ENCODE data around the gene PRR18. TPM values are rescaled to one million over a fixed set of nuclear protein-coding genes. Genes with fewer than 3 reads are reported as not detected.

Gene PRR18
- total and polyA plus RNA-seq, 2 of the 8 experiments (the other 6 are each of a cell fraction or from before 2014, with no cell fraction given), result 0.08 to 0.19 TPM

GRCh38 chr6:166344240-166344639 lies 36.0 kb upstream of the PRR18 start:
- Histone ChIP-seq H3K23me2 (ENCODE audit: low read depth, low read length) (peaks cover 7% of the 10 kb centered on the region), H3K56ac (replicated peaks; ENCODE audit: insufficient read length, low read depth, low read length) (no peak overlapping the region), H3K9ac (replicated peaks in 1 of 4; ENCODE audit: extremely low read depth in 1 of 4, low read depth in 3 of 4, low read length in 3 of 4) (no peak overlapping the region), H2AK5ac (ENCODE audit: low read depth, low read length) (0 out of 2 replicates have a peak overlapping the region, but pooled peaks have one; percentile 39), H4K5ac (ENCODE audit: insufficient read length, low read depth, low read length) (no peak overlapping the region), H3K4ac (replicated peaks; ENCODE audit: insufficient read length, low read depth, low read length) (no peak overlapping the region), H2AFZ (ENCODE audit: low read length) (no peak overlapping the region), H3K9me3 (ENCODE audit: insufficient read depth in 2 of 2, low read depth in 1 of 2, low read length in 1 of 2) (no peaks in the 10 kb centered on the region), H4K20me1 (replicated peaks in 1 of 2; ENCODE audit: control insufficient read depth in 1 of 2, insufficient read depth in 2 of 2, low read length in 2 of 2) (peaks cover 4 to 13% of the 10 kb centered on the region in 2 experiments), H3K14ac (ENCODE audit: insufficient read length) (no peak overlapping the region), H3K4me2 (ENCODE audit: insufficient read depth in 1 of 2, low read depth in 2 of 2, low read length in 2 of 2) (no peak overlapping the region; a peak in 1 of 4 replicates), H3K27ac (ENCODE audit: low read depth, low read length) (no peak overlapping the region), H4K8ac (ENCODE audit: extremely low read depth, insufficient read depth, low read length) (no peak overlapping the region), H3K27me3 (replicated peaks in 1 of 4; ENCODE audit: control insufficient read depth in 3 of 4, extremely low read depth in 1 of 4, insufficient read depth in 3 of 4, low read length in 3 of 4) (no peaks in the 10 kb centered on the region), H2BK15ac (ENCODE audit: low read length) (no peak overlapping the region), H3K4me3 (ENCODE audit: extremely low read depth in 1 of 4, insufficient read depth in 2 of 4, low read depth in 3 of 4, low read length in 4 of 4) (no peak overlapping the region), H2BK120ac (replicated peaks; ENCODE audit: low read depth, low read length) (no peak overlapping the region), H3K4me1 (replicated peaks in 1 of 4; ENCODE audit: control insufficient read depth in 3 of 4, insufficient read depth in 4 of 4, low read length in 3 of 4) (no peaks in the 10 kb centered on the region; a peak in 1 of 7 replicates), H4K91ac (replicated peaks; ENCODE audit: insufficient read length, low read length) (no peak overlapping the region), H3K79me2 (ENCODE audit: control insufficient read depth in 1 of 2, insufficient read depth in 2 of 2, low read length in 2 of 2) (peaks cover 22 to 31% of the 10 kb centered on the region in 2 experiments), H2BK20ac (ENCODE audit: low read length) (no peak overlapping the region), H2BK5ac (ENCODE audit: low read depth, low read length) (no peak overlapping the region), H2BK12ac (ENCODE audit: low read depth, low read length) (no peak overlapping the region), H3K36me3 (ENCODE audit: control insufficient read depth in 2 of 4, insufficient read depth in 4 of 4, low read length in 3 of 4) (peaks cover 0 to 4% (median 0%) of the 10 kb centered on the region in 4 experiments; a peak in 3 of 8 replicates), H3K18ac (ENCODE audit: extremely low read depth, low read length) (no peak overlapping the region), H3K23ac (ENCODE audit: insufficient read length) (no peak overlapping the region), H3K79me1 (ENCODE audit: low read depth, low read length) (peaks cover 12% of the 10 kb centered on the region)
- ChIA-PET POLR2A (ENCODE audit: partially characterized antibody) (interaction anchor here (1.0 to 1.6 kb wide), 3 partner anchors 11 to 34 kb away, joined by 3 to 10 read pairs (median 4); no protein-coding TSS in a partner anchor), CTCF (ENCODE audit: partially characterized antibody) (interaction anchor here (1.3 to 1.7 kb wide), 3 partner anchors 19 to 40 kb away, joined by 4 to 9 read pairs (median 6); no protein-coding TSS in a partner anchor)
- 92% methylated on average over 8 of the region's 8 CpGs; no CpG with 5 or more reads in 1 of the 2 experiments for WGBS, 2 experiments (ENCODE audit: extremely low coverage in 1 of 2, insufficient coverage in 1 of 2, insufficient read length in 1 of 2, insufficient replicate concordance in 2 of 2, low coverage in 1 of 2, low lambda C conversion rate in 2 of 2, missing lambda C conversion rate in 1 of 2)
- no peak for FAIRE-seq
- no peak for DNase-seq (ENCODE audit: low read depth in 1 of 2, low spot score in 2 of 2)
- TF ChIP-seq RNF2 (IDR thresholded peaks at IDR 0.05; ENCODE audit: borderline replicate concordance, low read depth, low read length, missing control alignments, poor library complexity, severe bottlenecking) (no peak), SRF (IDR thresholded peaks at IDR 0.05; ENCODE audit: low read depth, low read length) (no peak), FOSL1 (IDR thresholded peaks at IDR 0.05; ENCODE audit: insufficient read depth, low read depth, low read length) (no peak), SP2 (IDR thresholded peaks at IDR 0.05; ENCODE audit: low read length) (no peak), NRF1 (IDR thresholded peaks at IDR 0.05; ENCODE audit: low read depth, low read length) (no peak), SIRT6 (IDR thresholded peaks at IDR 0.05; ENCODE audit: low read length) (no peak), KDM5A (IDR thresholded peaks at IDR 0.05; ENCODE audit: low read length) (no peak), MAFK (IDR thresholded peaks at IDR 0.05; ENCODE audit: low read depth, low read length) (no peak), POU5F1 (IDR thresholded peaks at IDR 0.05; ENCODE audit: low read depth, low read length) (no peak), USF2 (IDR thresholded peaks at IDR 0.05; ENCODE audit: low read length) (no peak), ASH2L (IDR thresholded peaks at IDR 0.05; ENCODE audit: low read length) (no peak)

Measured in H1 (cell line).